Coronary artery (tissue), 2 donors: ENCODE data around the gene PEX26.
"Not testable (repeated sequence)": the region's sequence is repeated elsewhere in the genome, so short reads cannot be mapped to it uniquely, and the experiment has no call there.

Source experiments
- DNase-seq: peaks from one replicate; pipeline ENCODE4 v3.0.0-alpha.2; 2017; ENCODE audit warnings: low spot score
- H3K27ac ChIP-seq, 2 donors: fragments of 200-600 bp; sonication (generic); one replicate each; pipeline ENCODE4 v1.5.1; 2016 to 2019
- H3K4me3 ChIP-seq: fragments of 200-600 bp; sonication (generic); 2 replicates; pipeline ENCODE4 v1.5.1; 2016; ENCODE audit warnings: mild to moderate bottlenecking, moderate library complexity
- CTCF ChIP-seq: fragments of 200-600 bp; sonication (generic); IDR thresholded peaks from one replicate; pipeline ENCODE4 v1.5.1; 2019; ENCODE audit warnings: antibody characterized with exemption

The PEX26 gene

GRCh38 chr22:18121954-18122554, 44.3 kb downstream of the PEX26 start:
- no peak overlapping the region for H3K4me3 ChIP-seq
- TF ChIP-seq CTCF = no peak
- H3K27ac ChIP-seq = no peak overlapping the region
- no peak for DNase-seq

GRCh38 chr22:18123476-18124025, 45.8 kb downstream of the PEX26 start:
- DNase-seq, H3K27ac ChIP-seq, H3K4me3 ChIP-seq: not testable (repeated sequence)

GRCh38 chr22:18126606-18127005, 48.8 kb downstream of the PEX26 start:
- no peak overlapping the region for H3K4me3 ChIP-seq
- no peak overlapping the region for H3K27ac ChIP-seq
- peak; percentile 62 for DNase-seq
- TF ChIP-seq CTCF = no peak

- no peak overlapping the region for H3K27ac ChIP-seq
- H3K4me3 ChIP-seq = no peak overlapping the region
- TF ChIP-seq CTCF = no peak
- no peak for DNase-seq
Measured at GRCh38 chr22:18130018-18130417, 52.2 kb downstream of the PEX26 start.

GRCh38 chr22:18130699-18131429, 53.1 kb downstream of the PEX26 start:
- DNase-seq = no peak
- Histone ChIP-seq H3K27ac (no peak overlapping the region), H3K4me3 (no peak overlapping the region)
- no peak for TF ChIP-seq CTCF

- peak overlapping the region in 1 of 2 donors; percentile 60 for H3K27ac ChIP-seq
- TF ChIP-seq CTCF = no peak
Measured at GRCh38 chr22:18133452-18133851, 55.7 kb downstream of the PEX26 start.

GRCh38 chr22:18136563-18137320, 59.0 kb downstream of the PEX26 start:
- Histone ChIP-seq H3K27ac (no peak overlapping the region), H3K4me3 (no peak overlapping the region)
- DNase-seq = no peak
- no peak for TF ChIP-seq CTCF

More at GRCh38 chr22:18133452-18133851, 55.7 kb downstream of the PEX26 start:
- H3K4me3 ChIP-seq = no peak overlapping the region
- DNase-seq = no peak

GRCh38 chr22:18141004-18141403, 63.2 kb downstream of the PEX26 start:
- not testable (repeated sequence) for DNase-seq, H3K4me3 ChIP-seq, H3K27ac ChIP-seq
